ENCODE results near the gene RNU1-3. TPM values are rescaled to one million over a fixed set of nuclear protein-coding genes. Genes with fewer than 3 reads are reported as not detected.

RNU1-3 gene
- total and polyA plus RNA-seq, 9 of the 15 experiments (the other 6 are each of a cell fraction or from before 2014, with no cell fraction given): under 0.01 to 32,823 (median 2,538) TPM; not detected in 4

- TF ChIP-seq MGA (IDR thresholded peaks at IDR 0.05) (no peak), SP2 (IDR thresholded peaks at IDR 0.05; ENCODE audit: extremely low read depth, low read depth, low read length, poor library complexity, severe bottlenecking) (peak; percentile 2), HNRNPLL (IDR thresholded peaks at IDR 0.05; ENCODE audit: low read depth, low read length, poor library complexity, severe bottlenecking) (no peak), ZNF695 (CRISPR knock-in tag; IDR thresholded peaks at IDR 0.05) (no peak), MCM3 (IDR thresholded peaks at IDR 0.05) (no peak), FIP1L1 (IDR thresholded peaks at IDR 0.05; ENCODE audit: low read depth, low read length, poor library complexity, severe bottlenecking) (peak; percentile 8), ZBTB9 (CRISPR knock-in tag; IDR thresholded peaks at IDR 0.05) (0 out of 2 replicates have a peak, but pooled peaks have one; percentile 48), NKRF (IDR thresholded peaks at IDR 0.05; ENCODE audit: borderline replicate concordance) (no peak), NFATC3 (IDR thresholded peaks at IDR 0.05) (no peak), EZH2 (IDR thresholded peaks at IDR 0.05; ENCODE audit: borderline replicate concordance, low read depth, low read length) (no peak), POLR2AphosphoS5 (IDR thresholded peaks at IDR 0.05; ENCODE audit: control insufficient read depth, insufficient read depth, low read depth, low read length) (no peak; the same call in 1 of the 2 replicates)
These were observed 35.3 kb downstream of the RNU1-3 start (continued) for GRCh38 chr1:16631248-16632043.
